HG03342 (cell line): ENCODE results near the gene BTBD16.

ENCODE experiments used
- ATAC-seq: cut with Tn5 transposase; IDR thresholded peaks from one replicate; pipeline ENCODE4 v1.9.1; 2021; ENCODE audit warnings: mild to moderate bottlenecking, moderate library complexity; ENCODE audit not compliant: unreplicated experiment

The BTBD16 gene

GRCh38 chr10:122271076-122271475, at the start of gene BTBD16:
Gene BTBD16 (plus strand): TSS chr10:122271296. CDS start chr10:122275082, 3,786 bp downstream.
- ATAC-seq, result no peak

- ATAC-seq, result no peak
These were observed 49.1 kb upstream of the BTBD16 start for GRCh38 chr10:122221958-122222357.

GRCh38 chr10:122222638-122223037, 48.5 kb upstream of the BTBD16 start:
- no peak for ATAC-seq

- no peak for ATAC-seq
These were observed 46.9 kb upstream of the BTBD16 start for GRCh38 chr10:122224159-122224558.

GRCh38 chr10:122225330-122225729, 45.8 kb upstream of the BTBD16 start:
- ATAC-seq, result no peak

- no peak for ATAC-seq
These were observed 43.3 kb upstream of the BTBD16 start for GRCh38 chr10:122227754-122228153.

GRCh38 chr10:122229666-122230065, 41.4 kb upstream of the BTBD16 start:
- no peak for ATAC-seq

- no peak for ATAC-seq
These were observed 40.9 kb upstream of the BTBD16 start for GRCh38 chr10:122230222-122230621.

- ATAC-seq, result no peak
These were observed 38.3 kb upstream of the BTBD16 start for GRCh38 chr10:122232769-122233168.

GRCh38 chr10:122233857-122234348, 37.2 kb upstream of the BTBD16 start:
- ATAC-seq, result no peak

GRCh38 chr10:122234416-122234815, 36.7 kb upstream of the BTBD16 start:
- no peak for ATAC-seq

- ATAC-seq, result no peak
These were observed 34.3 kb upstream of the BTBD16 start for GRCh38 chr10:122236690-122237306.

GRCh38 chr10:122237331-122237990, 33.6 kb upstream of the BTBD16 start:
- ATAC-seq, result no peak

GRCh38 chr10:122239578-122240257, 31.4 kb upstream of the BTBD16 start:
- ATAC-seq, result no peak

GRCh38 chr10:122240401-122240800, 30.7 kb upstream of the BTBD16 start:
- ATAC-seq, result no peak

- ATAC-seq, result no peak
These were observed 29.3 kb upstream of the BTBD16 start for GRCh38 chr10:122241836-122242235.

- ATAC-seq, result no peak
These were observed 27.5 kb upstream of the BTBD16 start for GRCh38 chr10:122243550-122243949.

GRCh38 chr10:122244001-122244975, 26.8 kb upstream of the BTBD16 start:
- ATAC-seq, result no peak

GRCh38 chr10:122245136-122245535, 26.0 kb upstream of the BTBD16 start:
- ATAC-seq, result no peak

GRCh38 chr10:122245897-122246296, 25.2 kb upstream of the BTBD16 start:
- no peak for ATAC-seq
